ENCODE data around the gene KLHL29. TPM values are rescaled to one million over a fixed set of nuclear protein-coding genes. Genes with fewer than 3 reads are reported as not detected.
A peak's percentile ranks its signal among the peaks of the same experiment; 100 is the strongest.

KLHL29 gene
- polyA plus RNA-seq, 3 donors, result 0.03 TPM; not detected in 2

- Histone ChIP-seq H3K27ac (ENCODE audit: low read depth in 1 of 2, low read length in 2 of 2) (no peak overlapping the region), H2AFZ (ENCODE audit: insufficient read depth, low read depth, low read length, poor library complexity, severe bottlenecking) (no peak overlapping the region), H3K27me3 (ENCODE audit: control insufficient read depth in 2 of 2, insufficient read depth in 2 of 2, low read length in 2 of 2) (peaks cover 61 to 78% of the 10 kb centered on the region in 2 donors), H3K4me1 (ENCODE audit: control insufficient read depth in 1 of 2, insufficient read depth in 2 of 2, low read length in 2 of 2) (peaks cover 10 to 22% of the 10 kb centered on the region in 2 donors), H3K36me3 (replicated peaks in 1 of 2; ENCODE audit: control insufficient read depth in 1 of 2, insufficient read depth in 2 of 2, low read length in 2 of 2) (no peaks in the 10 kb centered on the region), H4K20me1 (ENCODE audit: insufficient read depth, low read length) (no peaks in the 10 kb centered on the region), H3K9ac (ENCODE audit: insufficient read depth, low read length, poor library complexity, severe bottlenecking) (no peak overlapping the region), H3K4me3 (replicated peaks in 1 of 3; ENCODE audit: low read depth in 2 of 3, low read length in 3 of 3) (no peak overlapping the region), H3K79me2 (ENCODE audit: insufficient read depth, low read length) (no peaks in the 10 kb centered on the region), H3K9me3 (replicated peaks in 1 of 2; ENCODE audit: control insufficient read depth in 1 of 2, insufficient read depth in 1 of 2, low read length in 2 of 2) (peaks cover 0 to 15% of the 10 kb centered on the region in 2 donors), H3K4me2 (replicated peaks; ENCODE audit: extremely low read depth, low read length, poor library complexity, severe bottlenecking) (no peak overlapping the region)
- H3K4me1 Mint-ChIP-seq, result peaks cover 23% of the 10 kb centered on the region
- peak overlapping the region in 1 of 2 donors; percentile 52 for H3K4me3 Mint-ChIP-seq
- H3K27me3 Mint-ChIP-seq (ENCODE audit: low read depth in 3 of 3), result peaks cover 58 to 85% (median 65%) of the 10 kb centered on the region in 3 donors
- H3K27ac Mint-ChIP-seq, result no peak overlapping the region
- TF ChIP-seq CTCF (IDR thresholded peaks at IDR 0.05), result no peak
- WGBS (ENCODE audit: insufficient coverage), result no CpG with 5 or more reads among the region's 3 CpGs
- H3K9me3 Mint-ChIP-seq, result peaks cover 0 to 13% (median 10%) of the 10 kb centered on the region in 7 donors
- intact Hi-C loops (cut with micrococcal nuclease), result no loop called here
- H3K36me3 Mint-ChIP-seq, result peaks cover 6 to 11% of the 10 kb centered on the region in 2 donors
- DNase-seq, result no peak
These were observed 3.3 kb downstream of the KLHL29 start for GRCh38 chr2:23388294-23388693.

- Histone ChIP-seq H3K36me3 (replicated peaks in 1 of 2; ENCODE audit: control insufficient read depth in 1 of 2, insufficient read depth in 2 of 2, low read length in 2 of 2) (no peaks in the 10 kb centered on the region), H2AFZ (ENCODE audit: insufficient read depth, low read depth, low read length, poor library complexity, severe bottlenecking) (no peak overlapping the region), H3K9ac (ENCODE audit: insufficient read depth, low read length, poor library complexity, severe bottlenecking) (no peak overlapping the region), H3K4me2 (replicated peaks; ENCODE audit: extremely low read depth, low read length, poor library complexity, severe bottlenecking) (no peak overlapping the region), H4K20me1 (ENCODE audit: insufficient read depth, low read length) (no peaks in the 10 kb centered on the region), H3K27ac (ENCODE audit: low read depth in 1 of 2, low read length in 2 of 2) (no peak overlapping the region), H3K4me1 (ENCODE audit: control insufficient read depth in 1 of 2, insufficient read depth in 2 of 2, low read length in 2 of 2) (peaks cover 10 to 22% of the 10 kb centered on the region in 2 donors), H3K9me3 (replicated peaks in 1 of 2; ENCODE audit: control insufficient read depth in 1 of 2, insufficient read depth in 1 of 2, low read length in 2 of 2) (peaks cover 0 to 15% of the 10 kb centered on the region in 2 donors), H3K27me3 (ENCODE audit: control insufficient read depth in 2 of 2, insufficient read depth in 2 of 2, low read length in 2 of 2) (peaks cover 55 to 77% of the 10 kb centered on the region in 2 donors), H3K79me2 (ENCODE audit: insufficient read depth, low read length) (no peaks in the 10 kb centered on the region), H3K4me3 (replicated peaks in 1 of 3; ENCODE audit: low read depth in 2 of 3, low read length in 3 of 3) (no peak overlapping the region)
- H3K4me3 Mint-ChIP-seq, result peak overlapping the region in 1 of 2 donors; percentile 69
- 100% methylated on average over 1 of the region's 4 CpGs for WGBS (ENCODE audit: insufficient coverage)
- peaks cover 0 to 13% (median 10%) of the 10 kb centered on the region in 7 donors for H3K9me3 Mint-ChIP-seq
- no peak overlapping the region for H3K27ac Mint-ChIP-seq
- peaks cover 6 to 11% of the 10 kb centered on the region in 2 donors for H3K36me3 Mint-ChIP-seq
- H3K27me3 Mint-ChIP-seq (ENCODE audit: low read depth in 3 of 3), result peaks cover 56 to 85% (median 63%) of the 10 kb centered on the region in 3 donors
- DNase-seq, result no peak
- H3K4me1 Mint-ChIP-seq, result peaks cover 23% of the 10 kb centered on the region
- TF ChIP-seq CTCF (IDR thresholded peaks at IDR 0.05), result no peak
- intact Hi-C loops (cut with micrococcal nuclease), result no loop called here
These were observed 4.0 kb downstream of the KLHL29 start for GRCh38 chr2:23388756-23389514.
